Left ventricle myocardium superior (tissue), 1 donor: ENCODE results near the gene RBM39. TPM values are rescaled to one million over a fixed set of nuclear protein-coding genes. Genes with fewer than 3 reads are reported as not detected.
"Not testable (repeated sequence)": the region's sequence is repeated elsewhere in the genome, so short reads cannot be mapped to it uniquely, and the experiment has no call there.

Experiments used
- ATAC-seq: fragments of 200-7000 bp; cut with Tn5 transposase; one replicate; pipeline ENCODE4 v1.9.1; 2020; ENCODE audit warnings: mild to moderate bottlenecking, moderate library complexity
- DNase-seq: peaks from one replicate; pipeline ENCODE4 v3.0.0-alpha.2; 2020
- intact Hi-C: fragments of 100-400 bp; cut with micrococcal nuclease; formaldehyde crosslinking; loops from one replicate; pipeline ENCODE4 v1.11.0; 2022
- long read RNA-seq: library from polyadenylated mRNA; unstranded; transcript quantifications from one replicate; pipeline ENCODE4 v2.0.0, GENCODE V29; 2021
- total RNA-seq: library from RNA; stranded (reverse); fragmentation: NEBNext Ultra II Directional; extraction: Animal tissue kit (Norgen Biotek cat#: 25700); gene quantifications from one replicate; pipeline ENCODE4 v1.2.1, GENCODE V29; 2021
- donor health status: DM: no; HTN: yes; CAD: no; lungs with severe emphysema.

Gene RBM39
- 146 TPM for total RNA-seq
- long read RNA-seq, full-length matches to known transcripts: 98 of 141 reads
- long read RNA-seq, partial matches to known transcripts: 24 of 141 reads
- long read RNA-seq, other reads (novel, unspliced or antisense): 19 of 141 reads

DNA sequence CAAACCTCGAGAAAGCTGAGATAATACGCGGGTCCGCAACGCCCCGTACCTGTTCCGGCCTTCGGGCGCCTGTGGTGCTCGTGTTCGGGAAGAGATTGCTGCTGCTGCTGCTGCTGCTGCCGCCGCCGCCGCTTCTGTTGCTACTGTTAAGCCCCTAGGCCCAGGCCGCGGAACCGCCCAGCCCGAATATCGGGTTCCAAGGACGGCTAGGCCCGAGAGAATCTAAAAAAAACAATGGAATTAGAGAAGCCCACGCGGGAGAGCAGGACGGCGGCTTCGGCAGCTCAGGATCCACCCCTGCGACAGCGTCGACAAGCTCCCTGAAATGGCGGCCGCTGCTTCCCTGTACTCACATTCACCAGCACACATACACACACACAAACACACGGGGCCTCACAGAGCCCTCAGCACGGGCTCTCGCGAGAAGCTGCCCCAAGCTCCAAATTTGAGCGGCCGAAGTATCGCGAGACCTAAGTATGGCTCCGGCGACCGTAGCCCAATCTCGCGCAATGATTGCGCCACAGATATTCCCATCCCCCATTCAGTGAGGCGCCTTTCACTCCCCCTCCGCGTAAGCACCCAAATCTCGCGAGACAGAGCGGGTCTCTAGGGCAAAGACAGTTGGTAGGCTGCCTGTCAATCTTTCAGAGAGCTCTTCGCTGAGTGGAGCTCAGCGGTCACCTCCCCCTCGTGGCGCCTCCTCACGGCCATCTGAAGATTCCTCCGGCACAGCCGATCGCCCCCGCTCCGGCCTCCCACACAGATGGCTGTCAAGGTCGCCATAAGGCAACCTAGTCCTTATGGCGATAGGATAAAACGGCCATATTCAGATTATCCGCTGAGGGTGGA, at the start of gene RBM39:
RBM39 (minus strand) TSS at position 369 of the 849 bp plus-strand sequence. CDS start 1,386 bp downstream, outside the sequence.
- DNase-seq (peak; percentile 99), ATAC-seq (peak; percentile 94)
- intact Hi-C loops: no loop called here

- intact Hi-C loops: no loop called here
Measured at GRCh38 chr20:35791821-35792220, 49.8 kb upstream of the RBM39 start.

GRCh38 chr20:35791097-35791496, 49.0 kb upstream of the RBM39 start:
- DNase-seq: no peak

More at GRCh38 chr20:35791821-35792220, 49.8 kb upstream of the RBM39 start:
- ATAC-seq (peak; percentile 41), DNase-seq (no peak)

GRCh38 chr20:35788796-35789195, 46.7 kb upstream of the RBM39 start:
- intact Hi-C loops: no loop called here
- ATAC-seq: no peak
- no peak for DNase-seq

More at GRCh38 chr20:35791097-35791496, 49.0 kb upstream of the RBM39 start:
- intact Hi-C loops: no loop called here
- no peak for ATAC-seq

- intact Hi-C loops, DNase-seq, ATAC-seq: not testable (repeated sequence)
Measured at GRCh38 chr20:35785541-35785940, 43.5 kb upstream of the RBM39 start.

- ATAC-seq, DNase-seq, intact Hi-C loops: not testable (repeated sequence)
Measured at GRCh38 chr20:35783811-35784210, 41.8 kb upstream of the RBM39 start.

DNA sequence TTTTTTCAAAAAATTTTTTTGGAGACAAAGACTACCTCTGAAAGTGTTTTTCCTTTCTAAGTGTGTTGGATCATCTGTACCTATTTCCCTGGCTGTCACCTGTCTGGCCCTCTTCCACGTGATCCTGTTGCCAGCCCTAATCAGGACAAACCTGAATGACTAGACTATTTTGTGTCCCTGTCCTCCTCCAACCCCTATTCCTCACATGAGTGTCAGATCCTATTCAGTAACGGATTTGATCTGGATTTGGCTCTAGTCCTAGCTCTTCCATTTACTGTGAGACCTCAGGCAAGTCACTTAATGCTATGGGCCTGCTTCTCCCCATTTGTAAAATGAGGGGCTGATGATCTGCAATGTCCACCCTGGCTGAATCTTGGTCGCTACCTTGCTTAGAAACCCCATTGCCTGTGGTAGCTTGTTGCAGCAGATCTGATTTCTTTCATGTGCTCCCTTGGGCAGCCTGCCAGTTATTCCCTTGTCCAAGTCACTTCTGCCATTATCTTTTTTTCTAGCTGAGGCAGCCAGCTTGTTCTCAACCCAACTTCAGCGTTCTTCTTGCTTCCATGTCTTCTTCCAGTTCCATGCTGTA, 34.5 kb upstream of the RBM39 start:
- intact Hi-C loops: no loop called here
- DNase-seq: peak; percentile 46

GRCh38 chr20:35774391-35774790, 32.3 kb upstream of the RBM39 start:
- ATAC-seq: no peak
- DNase-seq: no peak
- intact Hi-C loops: no loop called here

More for the DNA sequence above, 34.5 kb upstream of the RBM39 start:
- ATAC-seq: no peak

DNA sequence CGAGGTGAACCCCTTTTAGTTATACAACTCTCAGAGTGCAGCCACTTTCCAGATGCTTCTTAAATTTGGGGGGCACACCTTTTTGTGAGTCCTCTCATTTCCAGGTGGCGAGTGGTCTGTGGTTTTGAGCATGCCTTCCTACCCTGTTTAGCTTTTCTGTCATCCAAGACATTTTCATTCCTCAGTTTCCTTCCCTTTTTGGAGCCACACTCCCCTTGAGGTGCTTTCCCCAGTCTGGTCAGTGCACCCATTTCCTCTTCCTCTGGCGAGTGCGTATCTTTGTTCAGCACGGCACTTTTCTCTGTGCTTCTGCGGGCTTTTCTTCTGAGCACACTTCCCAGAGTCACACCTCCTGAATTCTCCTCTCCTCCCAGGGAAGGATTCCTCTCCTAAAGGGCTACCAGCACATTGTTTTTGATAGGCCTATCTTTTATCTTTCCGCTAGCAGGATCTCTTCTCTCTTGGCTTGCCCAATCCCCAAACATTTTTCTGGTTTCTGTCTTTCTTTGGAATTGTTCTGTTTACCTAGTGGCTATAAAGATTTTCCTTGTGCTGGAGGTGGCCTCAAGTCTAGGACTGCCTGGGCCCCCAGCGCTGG, 31.2 kb upstream of the RBM39 start:
- intact Hi-C loops: no loop called here
- ATAC-seq (no peak), DNase-seq (no peak)

- DNase-seq: no peak
- intact Hi-C loops: no loop called here
- no peak for ATAC-seq
Measured at GRCh38 chr20:35772563-35773058, 30.6 kb upstream of the RBM39 start.

DNA sequence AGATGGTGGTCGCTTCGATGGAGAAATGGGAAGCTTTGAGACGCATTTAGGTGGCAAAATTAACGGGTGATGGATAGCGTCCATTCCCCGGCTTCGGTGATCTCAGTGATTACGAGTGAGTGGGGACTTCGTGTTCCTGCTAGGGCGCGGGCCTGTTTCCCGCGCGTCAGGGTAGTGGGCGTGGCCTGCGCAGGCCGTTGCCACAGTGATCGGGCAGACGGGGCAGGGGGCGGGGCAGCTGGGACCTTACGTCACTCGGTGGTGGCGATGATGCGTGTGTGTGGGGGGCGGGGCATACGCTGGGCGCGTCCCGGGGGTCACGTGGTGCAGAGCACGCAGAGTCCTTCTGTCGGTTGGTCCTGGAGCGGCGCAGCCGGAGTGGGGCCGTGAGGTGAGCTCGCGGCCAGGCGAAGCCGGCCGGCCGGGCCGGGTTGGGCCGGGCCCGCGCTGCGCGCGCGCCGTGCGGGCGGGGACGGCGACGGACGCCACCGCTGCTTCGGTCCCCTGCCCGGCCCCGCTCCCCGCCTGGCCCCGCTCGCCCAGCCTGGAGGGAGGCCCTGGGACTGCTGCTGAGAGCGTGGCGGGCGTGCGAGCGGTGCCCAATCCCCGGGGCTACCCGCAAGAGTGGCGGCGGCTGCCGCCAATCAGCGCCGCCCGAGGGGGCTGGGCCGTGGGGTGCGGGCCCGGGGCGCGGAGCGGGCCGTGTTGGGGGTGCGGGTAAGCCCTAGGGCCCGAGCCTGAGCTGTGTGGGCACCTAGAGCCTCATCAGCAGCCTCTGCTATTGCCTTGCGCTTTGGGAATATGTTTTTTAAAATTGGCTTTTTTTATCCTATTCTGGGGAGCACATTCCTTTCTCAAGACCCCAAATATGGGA, 29.9 kb upstream of the RBM39 start, which contains the start of gene PHF20:
PHF20 (plus strand) TSS at position 327 of the 874 bp plus-strand sequence. CDS start 29,508 bp downstream, outside the sequence.
- DNase-seq (peak; percentile 100), ATAC-seq (peak; percentile 86)
- intact Hi-C loops: no loop called here

DNA sequence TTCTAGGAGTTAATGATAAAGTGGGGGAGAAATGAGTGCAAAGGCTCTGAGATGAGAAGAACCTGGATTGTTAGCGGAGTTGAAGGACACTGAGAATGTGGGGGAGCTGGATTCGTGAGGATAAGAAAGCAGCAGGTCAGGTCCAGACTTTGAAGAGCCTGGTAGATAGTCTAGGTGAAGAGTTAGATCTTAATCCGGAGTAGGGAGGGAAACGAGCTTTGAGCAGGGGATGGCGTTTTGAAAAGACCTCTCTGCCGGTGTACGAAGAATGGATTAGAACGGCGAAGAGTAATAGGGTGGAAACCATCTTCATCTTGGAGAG, 29.3 kb upstream of the RBM39 start:
- no peak for ATAC-seq
- no peak for DNase-seq
- intact Hi-C loops: no loop called here

DNA sequence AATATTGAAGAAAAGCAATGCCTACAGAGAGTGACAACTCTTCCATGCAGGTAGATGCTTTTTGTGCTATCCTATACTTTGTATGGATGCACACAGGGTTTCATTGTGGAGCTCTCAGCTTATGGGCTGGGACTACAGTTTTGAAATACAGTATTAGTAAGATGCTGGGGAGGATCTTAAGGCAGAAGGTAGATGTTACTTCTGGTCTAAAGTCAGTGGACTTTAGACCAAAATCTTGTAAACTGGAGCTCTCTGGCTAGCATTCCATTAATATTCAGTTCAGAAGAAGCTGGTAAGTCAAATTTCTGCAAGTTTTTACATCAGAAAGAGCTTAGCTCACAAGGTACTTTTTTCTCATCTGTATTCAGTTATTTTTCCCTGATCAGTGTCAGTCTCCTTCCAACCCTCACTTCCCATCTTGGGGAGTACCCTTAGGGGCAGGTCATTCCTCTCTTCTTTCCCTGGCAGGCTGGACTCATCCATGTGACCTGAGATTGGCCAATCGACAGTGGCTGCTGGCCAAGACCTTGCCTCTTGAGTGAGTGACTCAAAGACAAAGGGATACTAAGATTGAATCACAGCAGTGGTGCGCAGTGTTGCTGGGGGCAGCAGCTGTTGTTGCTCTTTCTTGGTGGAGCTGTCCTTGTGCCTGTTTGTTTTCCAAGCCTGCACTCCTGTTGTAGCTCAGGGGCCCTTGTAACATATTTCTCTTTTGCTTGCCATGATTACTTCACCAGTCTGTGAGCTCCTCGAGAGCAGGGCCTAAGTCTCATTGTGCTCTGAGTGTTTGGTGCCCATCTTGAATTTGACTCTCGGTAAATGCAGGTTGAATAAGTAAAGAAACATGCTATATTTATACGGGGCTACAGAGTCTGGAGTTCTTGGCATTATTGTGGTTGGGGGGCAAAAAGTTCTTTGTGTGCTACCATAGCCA, 26.9 kb upstream of the RBM39 start:
- ATAC-seq: peak; percentile 70
- intact Hi-C loops: no loop called here
- DNase-seq: peak; percentile 97

DNA sequence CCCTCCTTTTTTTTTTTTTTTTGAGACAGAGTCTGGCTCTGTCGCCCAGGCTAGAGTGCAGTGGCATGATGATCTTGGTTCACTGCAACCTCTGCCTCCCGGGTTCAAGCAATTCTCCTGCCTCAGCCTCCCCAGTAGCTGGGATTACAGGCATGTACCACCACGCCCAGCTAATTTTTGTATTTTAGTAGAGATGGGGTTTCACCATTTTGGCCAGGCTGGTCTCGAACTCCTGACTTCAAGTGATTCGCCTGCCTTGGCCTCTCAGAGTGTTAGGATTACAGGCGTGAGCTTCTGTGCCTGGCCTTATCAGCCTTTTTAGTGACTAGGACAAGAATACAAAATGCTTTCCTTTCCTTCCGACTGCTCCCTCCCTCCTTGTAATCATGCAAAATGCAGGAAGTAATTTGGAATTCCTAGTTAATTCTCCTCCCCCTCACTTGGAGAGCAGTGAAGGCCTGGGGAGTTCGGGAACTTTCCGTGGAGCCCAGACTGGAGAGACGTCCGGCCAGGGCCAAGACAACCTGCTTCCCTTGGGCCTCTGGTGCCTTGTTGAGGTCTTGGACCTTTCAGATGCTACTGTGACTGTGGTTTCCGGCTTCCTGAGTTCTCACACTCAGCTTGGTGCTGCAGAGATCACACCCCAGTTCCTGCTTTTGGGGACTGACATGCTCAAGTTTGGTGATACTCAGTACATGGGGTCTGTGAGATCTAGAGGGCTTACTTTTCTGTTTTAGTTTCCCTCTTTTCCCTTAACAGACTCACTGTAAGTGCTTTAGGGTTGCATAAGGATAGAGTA, 25.8 kb upstream of the RBM39 start:
- ATAC-seq (peak; percentile 34), DNase-seq (peak; percentile 71)
- intact Hi-C loops: no loop called here

GRCh38 chr20:35766843-35767242, 24.8 kb upstream of the RBM39 start:
- intact Hi-C loops: no loop called here
- ATAC-seq: no peak
- DNase-seq: no peak

GRCh38 chr20:35764936-35765335, 22.9 kb upstream of the RBM39 start:
- intact Hi-C loops, ATAC-seq, DNase-seq: not testable (repeated sequence)

DNA sequence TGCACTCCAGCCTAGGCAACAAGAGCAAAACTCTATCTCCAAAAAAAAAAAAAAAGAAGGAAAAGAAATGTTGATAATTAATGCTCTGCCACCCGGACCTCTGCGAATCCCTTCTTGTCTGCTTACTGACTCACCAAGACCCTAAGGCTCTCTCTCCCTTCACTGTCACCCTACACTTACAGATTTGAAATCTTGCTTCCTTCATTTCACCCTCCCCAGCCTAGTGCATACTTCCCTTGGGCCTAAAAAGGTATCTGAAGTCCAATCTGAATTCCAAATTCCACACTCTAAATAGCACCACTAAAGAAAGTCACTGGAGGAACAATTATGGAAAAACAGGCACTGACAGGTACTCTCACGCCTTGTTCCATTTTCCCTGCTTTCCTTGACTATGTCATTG, 20.4 kb upstream of the RBM39 start:
- no peak for ATAC-seq
- intact Hi-C loops: no loop called here
- no peak for DNase-seq
